CD1c-positive myeloid dendritic cell (primary cell): ENCODE measurements around the gene BICRAL.
A peak's percentile ranks its signal among the peaks of the same experiment; 100 is the strongest.

Experiments used
- DNase-seq: peaks from one replicate; pipeline ENCODE4 v3.0.0-alpha.2; 2016; ENCODE audit errors: extremely low spot score

The BICRAL gene

GRCh38 chr6:42764911-42765648 is 16.8 kb upstream of the BICRAL start:
- no peak for DNase-seq

GRCh38 chr6:42766163-42766670 is 15.6 kb upstream of the BICRAL start:
- DNase-seq, result no peak

- DNase-seq, result no peak
Observed at GRCh38 chr6:42769051-42769450, 12.8 kb upstream of the BICRAL start.

- DNase-seq, result no peak
Observed at GRCh38 chr6:42769836-42770235, 12.0 kb upstream of the BICRAL start.

GRCh38 chr6:42771741-42772100 is 10.1 kb upstream of the BICRAL start:
- no peak for DNase-seq

- DNase-seq, result no peak
Observed at GRCh38 chr6:42774201-42774600, 7.7 kb upstream of the BICRAL start.

- DNase-seq, result peak; percentile 83
Observed at GRCh38 chr6:42774821-42775487, 6.9 kb upstream of the BICRAL start.

GRCh38 chr6:42777126-42777822 is 4.6 kb upstream of the BICRAL start:
- DNase-seq, result no peak

- no peak for DNase-seq
Observed at GRCh38 chr6:42778122-42778521, 3.7 kb upstream of the BICRAL start.

GRCh38 chr6:42779521-42779920 is 2.3 kb upstream of the BICRAL start:
- DNase-seq, result no peak

GRCh38 chr6:42781546-42781795 is 381 bp upstream of the BICRAL start:
- peak; percentile 29 for DNase-seq

GRCh38 chr6:42782689-42783176 is 881 bp downstream of the BICRAL start:
- DNase-seq, result peak; percentile 82

GRCh38 chr6:42783177-42783875 is 1.5 kb downstream of the BICRAL start:
- peak; percentile 88 for DNase-seq

GRCh38 chr6:42783876-42784642 is 2.2 kb downstream of the BICRAL start:
- peak; percentile 50 for DNase-seq

GRCh38 chr6:42784717-42785498 is 3.1 kb downstream of the BICRAL start:
- no peak for DNase-seq

GRCh38 chr6:42786525-42786985 is 4.7 kb downstream of the BICRAL start:
- DNase-seq, result no peak

GRCh38 chr6:42787063-42787472 is 5.2 kb downstream of the BICRAL start:
- no peak for DNase-seq

GRCh38 chr6:42788671-42789070 is 6.8 kb downstream of the BICRAL start:
- no peak for DNase-seq

GRCh38 chr6:42790549-42791181 is 8.8 kb downstream of the BICRAL start:
- peak; percentile 18 for DNase-seq

GRCh38 chr6:42791706-42792320 is 10.0 kb downstream of the BICRAL start:
- no peak for DNase-seq
